ENCODE results near the gene C19orf12.

DNA sequence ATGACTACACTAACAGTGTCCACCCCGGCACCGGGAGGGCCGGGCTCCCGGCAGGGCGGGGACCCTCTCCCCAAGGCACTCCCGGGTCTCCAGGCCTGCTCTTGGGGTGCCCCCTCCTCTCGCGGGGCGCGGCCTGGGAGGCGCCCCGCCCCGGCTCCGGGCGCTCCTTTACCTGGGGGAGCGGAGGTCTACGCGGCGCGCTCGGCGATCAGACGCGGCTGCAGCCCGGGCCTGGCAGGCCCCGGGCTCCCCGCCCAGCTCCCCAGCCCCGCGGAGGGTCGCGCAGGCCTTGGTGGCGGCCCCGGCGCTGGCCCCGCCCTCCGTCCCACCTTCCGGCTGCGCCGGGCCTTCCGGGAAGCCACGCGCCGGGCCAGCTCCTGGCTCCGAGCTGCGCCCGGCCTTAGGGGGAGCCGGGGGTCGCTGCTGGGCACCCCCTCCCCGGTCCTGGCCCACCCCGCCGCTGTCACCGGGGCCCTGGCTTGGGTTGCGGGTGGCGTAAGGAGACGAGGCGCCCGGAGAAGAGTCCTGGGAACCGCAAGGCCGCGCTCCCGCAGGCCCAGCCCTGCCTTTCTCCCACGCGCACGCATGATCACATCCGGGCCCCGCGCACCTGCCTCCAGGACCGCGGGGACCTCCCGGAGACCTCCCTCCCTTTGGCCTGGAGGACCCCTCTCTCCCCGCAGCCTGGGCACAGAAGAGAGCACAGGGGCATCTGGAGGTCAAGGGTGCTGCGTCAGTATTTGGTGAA, at the start of gene C19orf12:
- TF ChIP-seq, protein P1, sequence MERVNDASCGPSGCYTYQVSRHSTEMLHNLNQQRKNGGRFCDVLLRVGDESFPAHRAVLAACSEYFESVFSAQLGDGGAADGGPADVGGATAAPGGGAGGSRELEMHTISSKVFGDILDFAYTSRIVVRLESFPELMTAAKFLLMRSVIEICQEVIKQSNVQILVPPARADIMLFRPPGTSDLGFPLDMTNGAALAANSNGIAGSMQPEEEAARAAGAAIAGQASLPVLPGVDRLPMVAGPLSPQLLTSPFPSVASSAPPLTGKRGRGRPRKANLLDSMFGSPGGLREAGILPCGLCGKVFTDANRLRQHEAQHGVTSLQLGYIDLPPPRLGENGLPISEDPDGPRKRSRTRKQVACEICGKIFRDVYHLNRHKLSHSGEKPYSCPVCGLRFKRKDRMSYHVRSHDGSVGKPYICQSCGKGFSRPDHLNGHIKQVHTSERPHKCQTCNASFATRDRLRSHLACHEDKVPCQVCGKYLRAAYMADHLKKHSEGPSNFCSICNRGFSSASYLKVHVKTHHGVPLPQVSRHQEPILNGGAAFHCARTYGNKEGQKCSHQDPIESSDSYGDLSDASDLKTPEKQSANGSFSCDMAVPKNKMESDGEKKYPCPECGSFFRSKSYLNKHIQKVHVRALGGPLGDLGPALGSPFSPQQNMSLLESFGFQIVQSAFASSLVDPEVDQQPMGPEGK (CRISPR knock-in tag; IDR thresholded peaks at IDR 0.05; ENCODE audit: borderline replicate concordance): no peak
- TF ChIP-seq, protein P2, sequence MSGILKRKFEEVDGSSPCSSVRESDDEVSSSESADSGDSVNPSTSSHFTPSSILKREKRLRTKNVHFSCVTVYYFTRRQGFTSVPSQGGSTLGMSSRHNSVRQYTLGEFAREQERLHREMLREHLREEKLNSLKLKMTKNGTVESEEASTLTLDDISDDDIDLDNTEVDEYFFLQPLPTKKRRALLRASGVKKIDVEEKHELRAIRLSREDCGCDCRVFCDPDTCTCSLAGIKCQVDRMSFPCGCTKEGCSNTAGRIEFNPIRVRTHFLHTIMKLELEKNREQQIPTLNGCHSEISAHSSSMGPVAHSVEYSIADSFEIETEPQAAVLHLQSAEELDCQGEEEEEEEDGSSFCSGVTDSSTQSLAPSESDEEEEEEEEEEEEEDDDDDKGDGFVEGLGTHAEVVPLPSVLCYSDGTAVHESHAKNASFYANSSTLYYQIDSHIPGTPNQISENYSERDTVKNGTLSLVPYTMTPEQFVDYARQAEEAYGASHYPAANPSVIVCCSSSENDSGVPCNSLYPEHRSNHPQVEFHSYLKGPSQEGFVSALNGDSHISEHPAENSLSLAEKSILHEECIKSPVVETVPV (CRISPR knock-in tag; IDR thresholded peaks at IDR 0.05): no peak
- TF ChIP-seq BACH2 (CRISPR knock-in tag; IDR thresholded peaks at IDR 0.05; ENCODE audit: borderline replicate concordance) (no peak), ARNTL (CRISPR knock-in tag; IDR thresholded peaks at IDR 0.05; ENCODE audit: borderline replicate concordance, low read depth) (no peak), SNAI2 (CRISPR knock-in tag; IDR thresholded peaks at IDR 0.05) (no peak), GLIS3 (CRISPR knock-in tag; IDR thresholded peaks at IDR 0.05) (no peak), CSDC2 (CRISPR knock-in tag; IDR thresholded peaks at IDR 0.05) (0 out of 2 replicates have a peak, but pooled peaks have one; percentile 20), ZC3H10 (CRISPR knock-in tag; IDR thresholded peaks at IDR 0.05) (no peak)
- TF ChIP-seq, protein P3, sequence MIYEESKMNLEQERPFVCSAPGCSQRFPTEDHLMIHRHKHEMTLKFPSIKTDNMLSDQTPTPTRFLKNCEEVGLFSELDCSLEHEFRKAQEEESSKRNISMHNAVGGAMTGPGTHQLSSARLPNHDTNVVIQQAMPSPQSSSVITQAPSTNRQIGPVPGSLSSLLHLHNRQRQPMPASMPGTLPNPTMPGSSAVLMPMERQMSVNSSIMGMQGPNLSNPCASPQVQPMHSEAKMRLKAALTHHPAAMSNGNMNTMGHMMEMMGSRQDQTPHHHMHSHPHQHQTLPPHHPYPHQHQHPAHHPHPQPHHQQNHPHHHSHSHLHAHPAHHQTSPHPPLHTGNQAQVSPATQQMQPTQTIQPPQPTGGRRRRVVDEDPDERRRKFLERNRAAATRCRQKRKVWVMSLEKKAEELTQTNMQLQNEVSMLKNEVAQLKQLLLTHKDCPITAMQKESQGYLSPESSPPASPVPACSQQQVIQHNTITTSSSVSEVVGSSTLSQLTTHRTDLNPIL (CRISPR knock-in tag; IDR thresholded peaks at IDR 0.05; ENCODE audit: low read depth): no peak

All from SK-N-SH treated with all-trans-retinoic acid at 6 μM for 48 hours (cell line).